ENCODE data around the gene ABLIM3. TPM values are rescaled to one million over a fixed set of nuclear protein-coding genes. Genes with fewer than 3 reads are reported as not detected.

Gene ABLIM3
- total RNA-seq, 6 experiments from 2014 or later = 29.3 to 54.1 (median 48.3) TPM

- H3K36me3 Mint-ChIP-seq (ENCODE audit: low read depth) = peaks cover 14% of the 10 kb centered on the region; the same call in 1 of the 2 replicates
- no peak for TF ChIP-seq CTCF (IDR thresholded peaks at IDR 0.05)
Observed at GRCh38 chr5:149227168-149227826, 86.0 kb downstream of the ABLIM3 start.

DNA sequence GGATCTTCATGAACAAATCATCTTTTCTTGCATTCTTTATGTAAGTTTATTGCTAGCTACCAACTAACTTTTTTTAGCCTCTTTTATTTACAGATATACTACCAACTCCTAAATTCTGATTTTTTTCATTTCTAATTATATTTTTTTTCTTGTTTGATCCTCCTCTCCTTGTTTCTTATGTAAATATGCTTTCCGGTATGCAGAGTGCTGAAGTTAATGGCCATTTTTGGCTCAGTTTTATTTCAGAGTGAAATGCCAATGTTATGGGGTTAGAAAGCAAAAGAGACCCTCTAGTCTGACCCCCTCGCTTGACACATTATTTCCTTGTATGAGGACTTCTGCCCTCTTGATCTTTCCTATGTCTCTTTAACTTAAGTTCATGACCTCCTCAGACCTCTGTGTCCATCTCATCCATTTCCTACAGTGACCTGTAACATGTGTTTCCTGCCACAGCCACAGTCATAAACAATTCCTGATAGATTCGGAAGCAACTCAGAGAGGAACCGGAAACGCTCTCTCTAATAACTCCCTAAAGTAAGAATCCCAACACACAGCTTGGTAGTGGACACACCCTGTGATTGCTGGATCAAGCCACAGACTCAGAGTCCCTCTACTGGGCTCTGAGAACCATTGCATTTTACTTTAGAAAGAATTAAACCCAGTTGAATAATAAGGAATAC is 87.5 kb downstream of the ABLIM3 start:
- H3K4me1 Mint-ChIP-seq (ENCODE audit: low read depth) = peaks cover 36% of the 10 kb centered on the region

More at GRCh38 chr5:149227168-149227826, 86.0 kb downstream of the ABLIM3 start:
- Mint-ChIP-seq H3K27ac (peak overlapping the region; percentile 62), H3K4me1 (ENCODE audit: low read depth) (peaks cover 48% of the 10 kb centered on the region), H3K27me3 (ENCODE audit: insufficient read depth) (no peaks in the 10 kb centered on the region), H3K4me3 (no peak overlapping the region), H3K9me3 (no peaks in the 10 kb centered on the region)
- peak; percentile 81 for DNase-seq

GRCh38 chr5:149229298-149229937 is 88.1 kb downstream of the ABLIM3 start:
- Mint-ChIP-seq H3K36me3 (ENCODE audit: low read depth) (peaks cover 11% of the 10 kb centered on the region; the same call in 1 of the 2 replicates), H3K4me1 (ENCODE audit: low read depth) (peaks cover 36% of the 10 kb centered on the region), H3K9me3 (no peaks in the 10 kb centered on the region), H3K4me3 (no peak overlapping the region), H3K27me3 (ENCODE audit: insufficient read depth) (no peaks in the 10 kb centered on the region), H3K27ac (no peak overlapping the region; the same call in 1 of the 2 replicates)
- peak; percentile 28 for TF ChIP-seq CTCF (IDR thresholded peaks at IDR 0.05)
- DNase-seq = no peak

More for the DNA sequence above, 87.5 kb downstream of the ABLIM3 start:
- Mint-ChIP-seq H3K27me3 (ENCODE audit: insufficient read depth) (no peaks in the 10 kb centered on the region), H3K9me3 (no peaks in the 10 kb centered on the region), H3K36me3 (ENCODE audit: low read depth) (peaks cover 12% of the 10 kb centered on the region; the same call in 1 of the 2 replicates), H3K27ac (peak overlapping the region; percentile 76), H3K4me3 (peak overlapping the region; percentile 6)
- DNase-seq = peak; percentile 89
- peak; percentile 90 for TF ChIP-seq CTCF (IDR thresholded peaks at IDR 0.05)

DNA sequence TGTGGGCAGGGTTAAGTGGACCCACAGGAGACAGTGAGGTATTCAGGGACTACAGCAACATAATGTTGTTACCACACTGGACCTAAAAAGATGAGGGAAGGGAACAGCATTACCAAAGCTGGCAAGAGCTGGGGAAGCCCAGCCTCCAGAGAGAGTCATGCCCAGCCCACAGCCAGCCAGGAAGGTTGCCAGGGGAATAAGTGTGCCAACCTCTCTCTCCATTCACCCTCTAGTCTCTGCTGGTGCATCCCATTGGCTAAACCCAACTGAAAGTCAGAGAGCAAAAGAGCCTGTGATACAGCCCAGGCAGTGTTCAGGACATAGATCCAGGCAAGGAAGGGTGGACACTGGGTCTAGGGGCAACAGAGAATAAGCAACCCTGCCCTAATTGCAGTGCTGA is 94.5 kb downstream of the ABLIM3 start:
- no peak for TF ChIP-seq CTCF (IDR thresholded peaks at IDR 0.05)
- Mint-ChIP-seq H3K27me3 (ENCODE audit: insufficient read depth) (no peaks in the 10 kb centered on the region), H3K36me3 (ENCODE audit: low read depth) (peaks cover 16% of the 10 kb centered on the region; the same call in 1 of the 2 replicates), H3K27ac (no peak overlapping the region), H3K9me3 (no peaks in the 10 kb centered on the region), H3K4me3 (no peak overlapping the region), H3K4me1 (ENCODE audit: low read depth) (no peaks in the 10 kb centered on the region)
- DNase-seq = no peak

- Mint-ChIP-seq H3K9me3 (no peaks in the 10 kb centered on the region), H3K4me3 (no peak overlapping the region), H3K36me3 (ENCODE audit: low read depth) (peaks cover 27% of the 10 kb centered on the region; the same call in 1 of the 2 replicates), H3K27me3 (ENCODE audit: insufficient read depth) (no peaks in the 10 kb centered on the region), H3K4me1 (ENCODE audit: low read depth) (peaks cover 9% of the 10 kb centered on the region), H3K27ac (no peak overlapping the region)
- TF ChIP-seq CTCF (IDR thresholded peaks at IDR 0.05) = peak; percentile 57
- DNase-seq = no peak
Observed at GRCh38 chr5:149237662-149238061, 96.4 kb downstream of the ABLIM3 start.

All from HFFc6 (cell line).